ENCODE results near the gene CMSS1.

The CMSS1 gene

GRCh38 chr3:100004931-100005330 lies 187.3 kb downstream of the CMSS1 start:
- TF ChIP-seq CTCF (conservative IDR thresholded peaks at IDR 0.05; ENCODE audit: control insufficient read depth, insufficient read depth, low read depth, low read length), result no peak
- no peak overlapping the region for H3K4me3 ChIP-seq (ENCODE audit: control insufficient read depth, low read depth, low read length)
- no peak for DNase-seq (ENCODE audit: low read depth)

GRCh38 chr3:100005665-100006393 lies 188.2 kb downstream of the CMSS1 start:
- H3K4me3 ChIP-seq (ENCODE audit: control insufficient read depth, low read depth, low read length), result no peak overlapping the region
- DNase-seq (ENCODE audit: low read depth), result no peak
- TF ChIP-seq CTCF (conservative IDR thresholded peaks at IDR 0.05; ENCODE audit: control insufficient read depth, insufficient read depth, low read depth, low read length), result no peak

DNA sequence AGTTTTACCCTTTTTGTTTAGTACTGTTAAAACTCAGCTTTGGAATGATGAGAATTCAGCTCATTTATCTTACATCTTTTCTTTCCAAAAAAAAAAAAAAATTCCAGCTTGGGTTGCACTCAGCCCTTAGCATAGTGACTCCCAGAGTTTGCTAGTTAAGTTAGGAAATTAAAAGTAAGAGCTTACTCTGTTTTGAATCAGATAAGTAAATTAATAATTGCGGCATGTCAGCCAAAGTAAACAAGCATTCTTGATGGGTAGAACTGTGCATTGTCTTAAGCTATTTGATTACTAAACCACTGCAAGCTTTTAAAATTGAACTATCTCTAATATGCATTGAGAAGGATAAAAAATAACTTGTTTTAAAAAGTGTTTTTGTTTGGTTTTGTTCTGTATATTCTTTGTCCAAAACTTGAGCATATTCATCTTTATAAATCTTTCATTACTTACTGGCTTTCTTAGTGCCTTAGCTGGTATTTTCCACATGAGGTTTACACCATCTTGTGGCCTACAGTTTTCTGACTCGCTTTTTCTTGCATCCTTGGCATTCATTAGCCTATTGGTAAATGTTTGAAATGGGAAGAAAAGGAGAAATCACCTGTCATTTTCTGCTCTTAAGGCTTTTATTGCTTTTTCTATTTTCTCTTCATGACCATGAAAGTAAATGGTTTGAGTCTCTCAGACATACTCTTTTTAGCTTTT lies 189.1 kb downstream of the CMSS1 start:
- TF ChIP-seq CTCF (conservative IDR thresholded peaks at IDR 0.05; ENCODE audit: control insufficient read depth, insufficient read depth, low read depth, low read length), result peak; percentile 21
- H3K4me3 ChIP-seq (ENCODE audit: control insufficient read depth, low read depth, low read length), result no peak overlapping the region
- peak; percentile 53 for DNase-seq (ENCODE audit: low read depth)

DNA sequence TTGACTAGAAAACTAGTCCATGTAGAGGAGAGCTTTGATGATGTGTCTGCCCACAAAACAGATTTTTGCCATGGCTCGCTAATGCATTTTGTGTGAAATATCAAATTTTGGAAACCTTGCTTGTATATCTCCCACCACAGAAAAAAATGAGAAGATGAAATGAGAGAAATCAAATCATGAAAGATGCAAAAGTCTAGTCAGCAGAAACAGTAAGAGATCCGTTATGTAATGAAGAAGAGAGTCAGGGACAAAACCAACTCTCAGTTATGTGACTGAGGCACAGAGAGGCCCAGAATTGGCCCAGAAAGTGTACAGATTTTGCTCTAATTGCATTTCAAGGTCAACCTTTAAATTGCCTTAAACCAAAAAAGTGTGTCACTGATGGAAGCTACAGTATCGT lies 189.7 kb downstream of the CMSS1 start:
- no peak for DNase-seq (ENCODE audit: low read depth)
- no peak for TF ChIP-seq CTCF (conservative IDR thresholded peaks at IDR 0.05; ENCODE audit: control insufficient read depth, insufficient read depth, low read depth, low read length)
- H3K4me3 ChIP-seq (ENCODE audit: control insufficient read depth, low read depth, low read length), result no peak overlapping the region

- no peak for TF ChIP-seq CTCF (conservative IDR thresholded peaks at IDR 0.05; ENCODE audit: control insufficient read depth, insufficient read depth, low read depth, low read length)
- DNase-seq (ENCODE audit: low read depth), result no peak
Observed at GRCh38 chr3:100008081-100008698, 190.5 kb downstream of the CMSS1 start.

DNA sequence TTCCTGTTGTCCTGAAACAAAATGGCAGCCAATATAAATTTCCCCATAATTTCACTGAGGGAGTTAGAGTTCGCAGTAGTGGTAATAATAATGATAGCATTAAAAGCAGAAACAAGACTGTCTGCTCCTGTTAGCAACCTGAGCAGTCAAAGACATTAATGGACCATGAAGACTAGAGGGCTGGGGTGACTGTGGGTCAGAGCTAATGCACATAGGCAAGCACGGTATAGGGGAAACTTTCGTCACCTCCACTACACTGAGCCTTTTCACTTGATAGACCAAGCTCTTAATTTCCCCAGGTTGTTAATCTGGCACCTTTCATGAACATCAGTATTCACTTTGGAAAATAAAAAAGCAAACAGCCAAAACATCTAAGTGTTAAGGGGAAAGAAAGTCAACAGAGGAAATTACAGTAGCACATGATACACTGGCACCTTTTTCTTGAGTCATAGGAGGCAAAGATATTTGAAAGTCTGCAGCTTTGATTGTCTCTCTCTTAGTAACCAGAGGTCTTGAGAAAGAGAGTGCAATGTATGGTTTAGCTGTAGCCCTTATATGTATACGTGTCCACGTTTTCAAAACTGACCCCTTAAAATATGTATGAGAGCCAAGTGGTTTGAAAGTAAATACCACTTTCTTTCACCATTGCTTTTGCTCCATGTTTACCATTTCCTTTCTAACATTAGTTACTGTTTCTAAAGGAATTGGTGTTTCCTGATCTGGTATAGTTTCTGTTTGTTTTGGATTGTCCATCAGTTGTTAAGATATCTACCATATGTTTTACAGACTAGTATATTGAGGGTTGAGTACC lies 191.8 kb downstream of the CMSS1 start:
- H3K4me3 ChIP-seq (ENCODE audit: control insufficient read depth, low read depth, low read length), result no peak overlapping the region
- no peak for TF ChIP-seq CTCF (conservative IDR thresholded peaks at IDR 0.05; ENCODE audit: control insufficient read depth, insufficient read depth, low read depth, low read length)
- no peak for DNase-seq (ENCODE audit: low read depth)

More at GRCh38 chr3:100008081-100008698, 190.5 kb downstream of the CMSS1 start:
- H3K4me3 ChIP-seq (ENCODE audit: control insufficient read depth, low read depth, low read length), result no peak overlapping the region
